ENCODE data around the gene GABRB1.

GABRB1 gene

DNA sequence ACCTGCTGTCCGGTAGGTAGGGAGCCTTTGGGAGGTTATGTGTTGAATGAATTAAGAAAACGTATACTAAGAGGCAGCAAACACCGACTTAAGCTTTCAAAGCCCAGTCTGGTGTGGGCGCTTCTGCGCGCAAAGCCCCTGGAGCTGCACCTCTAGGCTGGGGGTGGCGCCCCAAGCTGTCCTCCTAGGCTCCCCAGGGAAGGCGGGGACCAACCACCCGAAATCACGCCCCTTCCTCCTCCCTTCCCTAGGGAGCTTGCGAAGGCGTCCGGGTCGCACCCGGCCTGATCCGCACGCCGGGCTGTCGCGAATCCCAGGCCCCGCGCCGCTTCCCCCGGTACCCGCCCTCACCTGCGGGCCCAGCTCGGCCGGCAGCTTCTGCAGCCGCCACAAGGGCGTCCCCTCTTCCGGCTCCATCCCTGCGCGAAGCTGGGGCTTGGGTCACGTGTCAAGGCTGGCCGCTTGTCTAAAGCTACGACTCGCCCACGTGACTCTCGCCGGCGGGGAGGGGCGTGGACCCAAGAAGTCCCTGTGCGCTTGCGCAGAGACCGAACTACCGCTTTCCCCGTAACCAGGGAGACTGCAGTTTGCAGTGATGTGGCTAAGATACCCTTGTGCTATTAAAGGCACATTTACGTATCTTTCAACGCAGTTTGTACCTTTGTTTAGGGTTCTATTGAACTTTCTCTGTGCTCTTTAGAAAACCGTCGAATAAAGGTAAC is 432.0 kb downstream of the GABRB1 start, which contains the start of gene COMMD8:
Gene COMMD8 (minus strand): TSS at position 468 of the 722 bp plus-strand sequence. CDS start 51 bp downstream, at position 417.
- TF ChIP-seq, protein P1, sequence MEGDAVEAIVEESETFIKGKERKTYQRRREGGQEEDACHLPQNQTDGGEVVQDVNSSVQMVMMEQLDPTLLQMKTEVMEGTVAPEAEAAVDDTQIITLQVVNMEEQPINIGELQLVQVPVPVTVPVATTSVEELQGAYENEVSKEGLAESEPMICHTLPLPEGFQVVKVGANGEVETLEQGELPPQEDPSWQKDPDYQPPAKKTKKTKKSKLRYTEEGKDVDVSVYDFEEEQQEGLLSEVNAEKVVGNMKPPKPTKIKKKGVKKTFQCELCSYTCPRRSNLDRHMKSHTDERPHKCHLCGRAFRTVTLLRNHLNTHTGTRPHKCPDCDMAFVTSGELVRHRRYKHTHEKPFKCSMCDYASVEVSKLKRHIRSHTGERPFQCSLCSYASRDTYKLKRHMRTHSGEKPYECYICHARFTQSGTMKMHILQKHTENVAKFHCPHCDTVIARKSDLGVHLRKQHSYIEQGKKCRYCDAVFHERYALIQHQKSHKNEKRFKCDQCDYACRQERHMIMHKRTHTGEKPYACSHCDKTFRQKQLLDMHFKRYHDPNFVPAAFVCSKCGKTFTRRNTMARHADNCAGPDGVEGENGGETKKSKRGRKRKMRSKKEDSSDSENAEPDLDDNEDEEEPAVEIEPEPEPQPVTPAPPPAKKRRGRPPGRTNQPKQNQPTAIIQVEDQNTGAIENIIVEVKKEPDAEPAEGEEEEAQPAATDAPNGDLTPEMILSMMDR (IDR thresholded peaks at IDR 0.05): peak; percentile 18
- DNase-seq (ENCODE audit: low spot score): peak; percentile 97
- peak within 1 kb of the TSS; percentile 85 for H3K4me3 ChIP-seq
- H3K27ac ChIP-seq: peak within 1 kb of the TSS; percentile 78 to 87

DNA sequence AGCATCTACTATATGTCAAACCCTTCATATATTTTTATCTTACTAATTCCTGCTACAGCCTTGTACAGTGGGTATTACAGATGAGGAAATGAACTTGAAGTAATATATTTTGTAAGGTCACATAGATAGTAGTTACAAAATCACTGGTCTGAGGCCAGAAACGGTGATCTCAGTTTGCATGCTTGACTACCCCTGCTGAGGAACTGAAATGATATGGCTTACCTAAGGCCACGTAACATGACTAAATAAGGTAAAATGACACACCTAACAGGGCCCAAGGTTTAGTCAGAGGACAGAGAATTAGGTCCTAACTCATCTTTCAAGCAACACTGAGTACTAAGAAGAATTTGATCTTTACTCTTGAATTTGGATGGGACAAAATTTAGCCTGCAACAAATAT is 433.6 kb downstream of the GABRB1 start:
- no peak overlapping the region for H3K27ac ChIP-seq
- TF ChIP-seq, protein P1 (IDR thresholded peaks at IDR 0.05): no peak
- no peak overlapping the region for H3K4me3 ChIP-seq
- no peak for DNase-seq (ENCODE audit: low spot score)

DNA sequence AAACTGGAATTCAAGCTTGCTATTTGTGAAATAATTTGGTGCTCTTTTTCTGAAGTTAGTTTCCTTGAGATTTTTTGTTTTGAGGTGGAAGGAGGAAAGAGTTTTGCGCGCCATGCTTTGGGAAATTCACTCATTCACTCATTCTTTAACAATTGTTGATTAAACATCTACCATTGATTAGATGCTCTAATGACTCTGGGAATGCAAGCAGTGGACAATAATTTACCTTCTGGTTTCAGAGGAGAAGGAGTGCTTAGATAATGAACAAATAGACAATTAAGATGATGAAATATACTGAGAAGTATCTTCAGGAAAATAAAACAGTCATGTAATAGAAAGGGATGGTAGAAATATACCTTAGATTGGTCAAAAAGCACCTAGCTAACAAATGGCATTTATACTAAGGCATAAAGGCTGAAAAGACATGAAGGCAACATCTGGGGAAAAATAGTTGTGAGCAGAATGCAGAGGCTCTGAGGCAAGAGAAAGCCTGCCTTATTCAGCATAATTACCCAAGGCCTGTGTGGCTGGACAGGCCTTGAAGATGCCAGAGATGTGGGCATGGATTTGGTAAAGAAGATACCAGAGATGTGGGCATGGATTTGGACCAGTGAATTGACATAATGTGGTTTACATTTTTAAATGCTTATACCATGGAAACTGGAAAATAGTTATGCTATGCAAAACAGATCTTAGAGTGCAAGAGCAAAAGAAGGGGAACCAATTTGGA is 434.9 kb downstream of the GABRB1 start:
- TF ChIP-seq, protein P1 (IDR thresholded peaks at IDR 0.05): no peak
- Histone ChIP-seq H3K27ac (no peak overlapping the region), H3K4me3 (no peak overlapping the region)
- no peak for DNase-seq (ENCODE audit: low spot score)

- no peak overlapping the region for H3K4me3 ChIP-seq
- no peak for DNase-seq (ENCODE audit: low spot score)
- H3K27ac ChIP-seq: no peak overlapping the region
- TF ChIP-seq, protein P1 (IDR thresholded peaks at IDR 0.05): no peak
Observed at GRCh38 chr4:47468706-47469365, 437.5 kb downstream of the GABRB1 start.

DNA sequence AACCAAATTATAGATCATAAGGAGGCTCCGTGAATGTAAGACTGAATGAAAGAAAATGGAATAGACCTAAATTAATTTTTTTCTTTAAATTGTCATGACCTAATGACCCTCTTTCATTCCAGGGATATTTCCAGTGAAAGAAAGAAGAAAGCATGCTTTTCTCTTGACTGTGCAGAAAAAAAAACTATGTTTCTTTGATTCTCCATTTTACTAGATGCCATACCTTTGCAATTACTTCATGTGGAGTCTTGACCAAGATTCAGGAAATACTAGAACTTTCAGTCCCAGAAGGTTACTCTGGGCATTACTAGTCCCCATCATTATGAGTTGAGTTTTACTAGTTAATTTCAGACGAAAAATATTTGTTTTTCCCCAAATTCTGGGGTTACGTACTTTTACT is 438.6 kb downstream of the GABRB1 start:
- no peak overlapping the region for H3K27ac ChIP-seq
- no peak for DNase-seq (ENCODE audit: low spot score)
- TF ChIP-seq, protein P1 (IDR thresholded peaks at IDR 0.05): no peak
- H3K4me3 ChIP-seq: no peak overlapping the region

- DNase-seq (ENCODE audit: low spot score): no peak
- no peak overlapping the region for H3K4me3 ChIP-seq
- H3K27ac ChIP-seq: no peak overlapping the region
- TF ChIP-seq, protein P1 (IDR thresholded peaks at IDR 0.05): no peak
Observed at GRCh38 chr4:47471064-47471463, 439.7 kb downstream of the GABRB1 start.

Measured in coronary artery (tissue), 2 donors.